ENCODE data around the gene SORCS3. TPM values are rescaled to one million over a fixed set of nuclear protein-coding genes. Genes with fewer than 3 reads are reported as not detected.

SORCS3 gene
- total RNA-seq, 1 experiment from 2014 or later = 0.94 TPM

DNA sequence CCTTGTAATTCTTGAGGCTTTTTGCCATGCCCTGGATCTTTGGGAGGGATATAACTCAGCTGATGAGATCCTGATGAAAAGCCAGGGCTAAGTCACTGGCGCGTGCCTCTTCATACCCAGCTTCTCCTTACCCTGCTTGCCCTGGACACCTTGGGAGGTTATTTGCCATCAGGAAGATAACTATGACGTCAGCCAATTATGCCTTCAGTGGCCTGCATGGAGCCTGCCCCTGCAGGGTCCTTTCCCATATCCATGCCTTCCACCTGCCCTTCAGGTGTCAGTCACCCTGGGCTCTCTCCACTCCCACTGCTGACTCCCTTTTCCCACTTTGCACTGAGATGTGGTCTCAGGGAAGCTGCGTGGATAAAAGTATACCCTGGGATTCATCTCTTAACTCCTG, 520.1 kb downstream of the SORCS3 start:
- H3K9me3 Mint-ChIP-seq = no peaks in the 10 kb centered on the region
- TF ChIP-seq ZNF396 (CRISPR knock-in tag; IDR thresholded peaks at IDR 0.05; ENCODE audit: borderline replicate concordance) = no peak
- no peak for TF ChIP-seq STAT6 (CRISPR knock-in tag; conservative IDR thresholded peaks at IDR 0.05; ENCODE audit: low read depth)
- no peak for TF ChIP-seq CREB1 (CRISPR knock-in tag; IDR thresholded peaks at IDR 0.05)
- no peak for TF ChIP-seq ZNF317 (CRISPR knock-in tag; IDR thresholded peaks at IDR 0.05; ENCODE audit: borderline replicate concordance, low read depth)
- TF ChIP-seq, protein P1, sequence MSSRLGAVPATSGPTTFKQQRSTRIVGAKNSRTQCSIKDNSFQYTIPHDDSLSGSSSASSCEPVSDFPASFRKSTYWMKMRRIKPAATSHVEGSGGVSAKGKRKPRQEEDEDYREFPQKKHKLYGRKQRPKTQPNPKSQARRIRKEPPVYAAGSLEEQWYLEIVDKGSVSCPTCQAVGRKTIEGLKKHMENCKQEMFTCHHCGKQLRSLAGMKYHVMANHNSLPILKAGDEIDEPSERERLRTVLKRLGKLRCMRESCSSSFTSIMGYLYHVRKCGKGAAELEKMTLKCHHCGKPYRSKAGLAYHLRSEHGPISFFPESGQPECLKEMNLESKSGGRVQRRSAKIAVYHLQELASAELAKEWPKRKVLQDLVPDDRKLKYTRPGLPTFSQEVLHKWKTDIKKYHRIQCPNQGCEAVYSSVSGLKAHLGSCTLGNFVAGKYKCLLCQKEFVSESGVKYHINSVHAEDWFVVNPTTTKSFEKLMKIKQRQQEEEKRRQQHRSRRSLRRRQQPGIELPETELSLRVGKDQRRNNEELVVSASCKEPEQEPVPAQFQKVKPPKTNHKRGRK (CRISPR knock-in tag; IDR thresholded peaks at IDR 0.05; ENCODE audit: borderline replicate concordance) = no peak
- POLR2A ChIA-PET = no interaction called here
- H3K27me3 Mint-ChIP-seq (ENCODE audit: low read depth) = no peaks in the 10 kb centered on the region
- CTCF ChIA-PET = no interaction called here
- no peak overlapping the region for H3K27ac Mint-ChIP-seq
- no peak for ATAC-seq
- no peak for DNase-seq (ENCODE audit: low spot score)
- no peak overlapping the region for H3K4me3 Mint-ChIP-seq
- H3K36me3 Mint-ChIP-seq = no peaks in the 10 kb centered on the region
- peaks cover 9% of the 10 kb centered on the region for H3K4me1 Mint-ChIP-seq

DNA sequence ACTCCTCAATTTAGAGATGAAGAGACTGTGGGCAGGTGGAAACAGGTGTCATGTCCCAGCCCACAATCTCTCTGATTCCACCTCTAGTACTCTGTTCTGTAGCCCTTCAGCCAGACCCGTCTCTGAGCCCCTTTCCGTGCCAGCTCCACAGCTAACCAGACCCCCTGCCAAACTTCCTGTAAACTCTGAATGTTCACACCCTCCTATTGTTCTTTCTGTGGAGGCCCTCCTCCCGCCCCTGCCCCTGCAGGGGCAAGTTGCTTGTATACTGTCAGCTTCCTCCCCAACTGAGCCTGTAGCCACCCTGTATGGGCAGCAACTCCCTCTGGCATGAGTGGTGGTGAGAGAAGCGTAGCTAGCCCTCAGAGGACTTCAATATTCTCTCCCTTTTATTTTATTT, 520.7 kb downstream of the SORCS3 start:
- no peaks in the 10 kb centered on the region for H3K36me3 Mint-ChIP-seq
- H3K9me3 Mint-ChIP-seq = no peaks in the 10 kb centered on the region
- no peak for TF ChIP-seq CREB1 (CRISPR knock-in tag; IDR thresholded peaks at IDR 0.05)
- no peak for TF ChIP-seq ESRRA (CRISPR knock-in tag; IDR thresholded peaks at IDR 0.05; ENCODE audit: borderline replicate concordance)
- no peak for TF ChIP-seq NR3C1 (CRISPR knock-in tag; conservative IDR thresholded peaks at IDR 0.05; ENCODE audit: low read depth)
- no peak for TF ChIP-seq ZNF671 (CRISPR knock-in tag; IDR thresholded peaks at IDR 0.05)
- TF ChIP-seq, protein P2, sequence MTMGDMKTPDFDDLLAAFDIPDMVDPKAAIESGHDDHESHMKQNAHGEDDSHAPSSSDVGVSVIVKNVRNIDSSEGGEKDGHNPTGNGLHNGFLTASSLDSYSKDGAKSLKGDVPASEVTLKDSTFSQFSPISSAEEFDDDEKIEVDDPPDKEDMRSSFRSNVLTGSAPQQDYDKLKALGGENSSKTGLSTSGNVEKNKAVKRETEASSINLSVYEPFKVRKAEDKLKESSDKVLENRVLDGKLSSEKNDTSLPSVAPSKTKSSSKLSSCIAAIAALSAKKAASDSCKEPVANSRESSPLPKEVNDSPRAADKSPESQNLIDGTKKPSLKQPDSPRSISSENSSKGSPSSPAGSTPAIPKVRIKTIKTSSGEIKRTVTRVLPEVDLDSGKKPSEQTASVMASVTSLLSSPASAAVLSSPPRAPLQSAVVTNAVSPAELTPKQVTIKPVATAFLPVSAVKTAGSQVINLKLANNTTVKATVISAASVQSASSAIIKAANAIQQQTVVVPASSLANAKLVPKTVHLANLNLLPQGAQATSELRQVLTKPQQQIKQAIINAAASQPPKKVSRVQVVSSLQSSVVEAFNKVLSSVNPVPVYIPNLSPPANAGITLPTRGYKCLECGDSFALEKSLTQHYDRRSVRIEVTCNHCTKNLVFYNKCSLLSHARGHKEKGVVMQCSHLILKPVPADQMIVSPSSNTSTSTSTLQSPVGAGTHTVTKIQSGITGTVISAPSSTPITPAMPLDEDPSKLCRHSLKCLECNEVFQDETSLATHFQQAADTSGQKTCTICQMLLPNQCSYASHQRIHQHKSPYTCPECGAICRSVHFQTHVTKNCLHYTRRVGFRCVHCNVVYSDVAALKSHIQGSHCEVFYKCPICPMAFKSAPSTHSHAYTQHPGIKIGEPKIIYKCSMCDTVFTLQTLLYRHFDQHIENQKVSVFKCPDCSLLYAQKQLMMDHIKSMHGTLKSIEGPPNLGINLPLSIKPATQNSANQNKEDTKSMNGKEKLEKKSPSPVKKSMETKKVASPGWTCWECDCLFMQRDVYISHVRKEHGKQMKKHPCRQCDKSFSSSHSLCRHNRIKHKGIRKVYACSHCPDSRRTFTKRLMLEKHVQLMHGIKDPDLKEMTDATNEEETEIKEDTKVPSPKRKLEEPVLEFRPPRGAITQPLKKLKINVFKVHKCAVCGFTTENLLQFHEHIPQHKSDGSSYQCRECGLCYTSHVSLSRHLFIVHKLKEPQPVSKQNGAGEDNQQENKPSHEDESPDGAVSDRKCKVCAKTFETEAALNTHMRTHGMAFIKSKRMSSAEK (CRISPR knock-in tag; IDR thresholded peaks at IDR 0.05; ENCODE audit: borderline replicate concordance) = no peak
- no peak overlapping the region for H3K27ac Mint-ChIP-seq
- ChIA-PET POLR2A (no interaction called here), CTCF (no interaction called here)
- H3K4me1 Mint-ChIP-seq = peaks cover 9% of the 10 kb centered on the region
- peak; percentile 60 for ATAC-seq
- H3K4me3 Mint-ChIP-seq = no peak overlapping the region
- no peaks in the 10 kb centered on the region for H3K27me3 Mint-ChIP-seq (ENCODE audit: low read depth)
- DNase-seq (ENCODE audit: low spot score) = no peak

DNA sequence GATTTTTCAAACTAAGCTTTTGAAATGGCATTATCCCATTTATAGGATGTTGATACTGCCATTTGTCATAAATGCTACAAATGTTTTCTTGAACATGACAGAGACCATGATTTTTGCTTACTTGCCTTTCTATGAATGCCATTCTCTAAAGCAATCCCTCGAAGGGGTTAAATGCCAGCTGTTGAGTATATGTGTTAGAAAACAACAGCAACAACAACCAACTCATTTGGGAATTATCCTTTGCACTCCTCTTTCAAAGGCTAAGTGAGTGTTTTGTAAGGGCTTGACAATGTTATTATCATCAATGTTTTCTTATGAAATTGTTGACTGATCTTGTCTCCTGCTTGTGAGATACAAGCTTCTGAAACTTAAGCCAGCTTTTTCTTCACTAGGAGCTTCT, 529.4 kb downstream of the SORCS3 start:
- no peaks in the 10 kb centered on the region for H3K4me1 Mint-ChIP-seq
- CTCF ChIA-PET = no interaction called here
- TF ChIP-seq PREB (CRISPR knock-in tag; IDR thresholded peaks at IDR 0.05; ENCODE audit: borderline replicate concordance) (no peak), ATF2 (CRISPR knock-in tag; IDR thresholded peaks at IDR 0.05; ENCODE audit: borderline replicate concordance, low read depth) (no peak), RELA (CRISPR knock-in tag; IDR thresholded peaks at IDR 0.05; ENCODE audit: borderline replicate concordance) (no peak), ZNF219 (CRISPR knock-in tag; IDR thresholded peaks at IDR 0.05; ENCODE audit: borderline replicate concordance) (no peak), ZNF121 (CRISPR knock-in tag; IDR thresholded peaks at IDR 0.05) (no peak), ETV6 (CRISPR knock-in tag; IDR thresholded peaks at IDR 0.05) (no peak)
- TF ChIP-seq, protein P3, sequence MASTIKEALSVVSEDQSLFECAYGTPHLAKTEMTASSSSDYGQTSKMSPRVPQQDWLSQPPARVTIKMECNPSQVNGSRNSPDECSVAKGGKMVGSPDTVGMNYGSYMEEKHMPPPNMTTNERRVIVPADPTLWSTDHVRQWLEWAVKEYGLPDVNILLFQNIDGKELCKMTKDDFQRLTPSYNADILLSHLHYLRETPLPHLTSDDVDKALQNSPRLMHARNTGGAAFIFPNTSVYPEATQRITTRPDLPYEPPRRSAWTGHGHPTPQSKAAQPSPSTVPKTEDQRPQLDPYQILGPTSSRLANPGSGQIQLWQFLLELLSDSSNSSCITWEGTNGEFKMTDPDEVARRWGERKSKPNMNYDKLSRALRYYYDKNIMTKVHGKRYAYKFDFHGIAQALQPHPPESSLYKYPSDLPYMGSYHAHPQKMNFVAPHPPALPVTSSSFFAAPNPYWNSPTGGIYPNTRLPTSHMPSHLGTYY (CRISPR knock-in tag; IDR thresholded peaks at IDR 0.05) = no peak
- TF ChIP-seq, protein P4, sequence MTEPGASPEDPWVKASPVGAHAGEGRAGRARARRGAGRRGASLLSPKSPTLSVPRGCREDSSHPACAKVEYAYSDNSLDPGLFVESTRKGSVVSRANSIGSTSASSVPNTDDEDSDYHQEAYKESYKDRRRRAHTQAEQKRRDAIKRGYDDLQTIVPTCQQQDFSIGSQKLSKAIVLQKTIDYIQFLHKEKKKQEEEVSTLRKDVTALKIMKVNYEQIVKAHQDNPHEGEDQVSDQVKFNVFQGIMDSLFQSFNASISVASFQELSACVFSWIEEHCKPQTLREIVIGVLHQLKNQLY (CRISPR knock-in tag; IDR thresholded peaks at IDR 0.05) = no peak
- TF ChIP-seq, protein P5, sequence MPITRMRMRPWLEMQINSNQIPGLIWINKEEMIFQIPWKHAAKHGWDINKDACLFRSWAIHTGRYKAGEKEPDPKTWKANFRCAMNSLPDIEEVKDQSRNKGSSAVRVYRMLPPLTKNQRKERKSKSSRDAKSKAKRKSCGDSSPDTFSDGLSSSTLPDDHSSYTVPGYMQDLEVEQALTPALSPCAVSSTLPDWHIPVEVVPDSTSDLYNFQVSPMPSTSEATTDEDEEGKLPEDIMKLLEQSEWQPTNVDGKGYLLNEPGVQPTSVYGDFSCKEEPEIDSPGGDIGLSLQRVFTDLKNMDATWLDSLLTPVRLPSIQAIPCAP (CRISPR knock-in tag; IDR thresholded peaks at IDR 0.05) = no peak

More for the DNA sequence above, 529.4 kb downstream of the SORCS3 start:
- no peak overlapping the region for H3K27ac Mint-ChIP-seq
- no peak overlapping the region for H3K4me3 Mint-ChIP-seq
- POLR2A ChIA-PET = no interaction called here
- no peaks in the 10 kb centered on the region for H3K36me3 Mint-ChIP-seq
- H3K9me3 Mint-ChIP-seq = no peaks in the 10 kb centered on the region
- ATAC-seq = no peak
- no peaks in the 10 kb centered on the region for H3K27me3 Mint-ChIP-seq (ENCODE audit: low read depth)
- DNase-seq (ENCODE audit: low spot score) = no peak

Data from WTC11 (cell line).